ENCODE measurements around the gene IFNGR1. TPM values are rescaled to one million over a fixed set of nuclear protein-coding genes. Genes with fewer than 3 reads are reported as not detected.
A peak's percentile ranks its signal among the peaks of the same experiment; 100 is the strongest.

Gene IFNGR1
- total and polyA plus RNA-seq, 12 donors = 55.8 to 132 (median 78.7) TPM

GRCh38 chr6:137167702-137168377 is 51.3 kb downstream of the IFNGR1 start:
- H3K4me1 ChIP-seq = peaks cover 0 to 29% (median 0%) of the 10 kb centered on the region in 9 donors
- ATAC-seq = no peak
- H3K27ac ChIP-seq = no peak overlapping the region
- no peak overlapping the region for H3K4me3 ChIP-seq
- intact Hi-C loops (cut with DNase I) = loop anchor here in 1 of 10 donors (2.0 kb wide), 1 partner anchor 73 kb away; no protein-coding TSS in a partner anchor
- H3K27me3 ChIP-seq = no peaks in the 10 kb centered on the region
- DNase-seq = no peak
- WGBS, 2 donors = 92 to 95% methylated on average over 4 of the region's 4 CpGs
- TF ChIP-seq CTCF (IDR thresholded peaks at IDR 0.05) = no peak
- H3K36me3 ChIP-seq = no peaks in the 10 kb centered on the region
- peaks cover 0 to 6% (median 0%) of the 10 kb centered on the region in 11 donors for H3K9me3 ChIP-seq

GRCh38 chr6:137166247-137167098 is 52.7 kb downstream of the IFNGR1 start:
- no peak overlapping the region for H3K4me3 ChIP-seq
- no peak for TF ChIP-seq CTCF (IDR thresholded peaks at IDR 0.05)
- DNase-seq (no peak), ATAC-seq (peak in 2 of 8 donors; percentile 45 to 49)
- no peaks in the 10 kb centered on the region for H3K36me3 ChIP-seq
- WGBS, 2 donors = 83 to 85% methylated on average over 8 of the region's 8 CpGs
- intact Hi-C loops (cut with DNase I) = loop anchor here in 1 of 10 donors (2.0 kb wide), 1 partner anchor 72 kb away; no protein-coding TSS in a partner anchor
- peaks cover 0 to 42% (median 5%) of the 10 kb centered on the region in 9 donors for H3K4me1 ChIP-seq
- H3K27ac ChIP-seq = peak overlapping the region in 1 of 10 donors; percentile 62
- no peaks in the 10 kb centered on the region for H3K27me3 ChIP-seq
- peaks cover 0 to 6% (median 0%) of the 10 kb centered on the region in 11 donors for H3K9me3 ChIP-seq

GRCh38 chr6:137165375-137166246 is 53.6 kb downstream of the IFNGR1 start:
- intact Hi-C loops (cut with DNase I) = loop anchor here in 1 of 10 donors (2.0 kb wide), 1 partner anchor 71 kb away; no protein-coding TSS in a partner anchor
- peak overlapping the region in 1 of 10 donors; percentile 62 for H3K27ac ChIP-seq
- peaks cover 0 to 42% (median 6%) of the 10 kb centered on the region in 9 donors for H3K4me1 ChIP-seq
- peaks cover 0 to 6% (median 0%) of the 10 kb centered on the region in 11 donors for H3K9me3 ChIP-seq
- no peak overlapping the region for H3K4me3 ChIP-seq
- no peaks in the 10 kb centered on the region for H3K36me3 ChIP-seq
- ATAC-seq (no peak), DNase-seq (peak in 1 of 2 donors; percentile 40)
- 82 to 87% methylated on average over 9 of the region's 9 CpGs for whole genome bisulfite sequencing, 2 donors
- peak in 6 of 9 donors; percentile 17 to 57 (median 30) for TF ChIP-seq CTCF (IDR thresholded peaks at IDR 0.05)
- no peaks in the 10 kb centered on the region for H3K27me3 ChIP-seq
